GM23338 (cell line): ENCODE measurements around the gene SPRY1. TPM values are rescaled to one million over a fixed set of nuclear protein-coding genes. Genes with fewer than 3 reads are reported as not detected.

Source experiments
- ATAC-seq: fragments of 200-7000 bp; cut with Tn5 transposase; 3 replicates; pipeline ENCODE4 v1.9.1; 2020
- DNase-seq: peaks from one replicate; pipeline ENCODE4 v3.0.0-alpha.2; 2015; ENCODE audit warnings: low spot score
- H2AFZ ChIP-seq: fragments of 200-600 bp; sonication (generic); 2 replicates; pipeline ENCODE4 v1.8.0; 2016; ENCODE audit warnings: antibody characterized with exemption, mild to moderate bottlenecking, moderate library complexity
- H3F3A ChIP-seq: fragments of 200-600 bp; sonication (generic); replicated peaks from 2 replicates; pipeline ENCODE4 v1.8.0; 2017; ENCODE audit warnings: antibody characterized with exemption, mixed run types, low read depth
- H3K27ac ChIP-seq: fragments of 200-600 bp; sonication (generic); 2 replicates; pipeline ENCODE4 v1.6.1; 2016; ENCODE audit warnings: low read depth
- H3K27me3 ChIP-seq: fragments of 200-600 bp; sonication (generic); 2 replicates; pipeline ENCODE4 v1.8.0; 2016; ENCODE audit warnings: mild to moderate bottlenecking, mixed run types, moderate library complexity; ENCODE audit not compliant: insufficient read depth
- H3K36me3 ChIP-seq: fragments of 200-600 bp; sonication (generic); 2 replicates; pipeline ENCODE4 v1.8.0; 2016; ENCODE audit warnings: mild to moderate bottlenecking; ENCODE audit not compliant: insufficient read depth
- H3K4me1 ChIP-seq: fragments of 200-600 bp; sonication (generic); 2 replicates; pipeline ENCODE4 v1.8.0; 2016; ENCODE audit warnings: mild to moderate bottlenecking, moderate library complexity; ENCODE audit not compliant: insufficient read depth
- H3K4me2 ChIP-seq: fragments of 200-600 bp; sonication (generic); 2 replicates; pipeline ENCODE4 v1.7.1; 2017; ENCODE audit warnings: mixed run types
- H3K4me3 ChIP-seq: fragments of 200-600 bp; sonication (generic); 2 replicates; pipeline ENCODE4 v1.6.1; 2016; ENCODE audit warnings: mixed run types
- H3K79me2 ChIP-seq: fragments of 200-600 bp; sonication (generic); replicated peaks from 2 replicates; pipeline ENCODE4 v1.8.0; 2017; ENCODE audit warnings: mild to moderate bottlenecking; ENCODE audit not compliant: insufficient read depth
- H3K9me2 ChIP-seq: fragments of 200-600 bp; sonication (generic); 2 replicates; pipeline ENCODE4 v1.8.0; 2017; ENCODE audit not compliant: insufficient read depth
- H4K20me1 ChIP-seq: fragments of 200-600 bp; sonication (generic); replicated peaks from 2 replicates; pipeline ENCODE4 v1.8.0; 2017; ENCODE audit warnings: mild to moderate bottlenecking; ENCODE audit not compliant: insufficient read depth
- H3K27ac Mint-ChIP-seq: 2 replicates; pipeline ENCODE4 v1.8.0; 2020; ENCODE audit warnings: inconsistent platforms, mild to moderate bottlenecking, moderate library complexity, mixed read lengths
- H3K27me3 Mint-ChIP-seq: 3 replicates; pipeline ENCODE4 v1.8.0; 2022; ENCODE audit warnings: low read depth, mild to moderate bottlenecking, moderate library complexity, mixed read lengths, inconsistent platforms; ENCODE audit not compliant: insufficient read depth, poor library complexity
- H3K36me3 Mint-ChIP-seq: 3 replicates; pipeline ENCODE4 v1.8.0; 2021; ENCODE audit warnings: low read depth, mild to moderate bottlenecking, inconsistent platforms, moderate library complexity, mixed read lengths
- H3K4me1 Mint-ChIP-seq: 3 replicates; pipeline ENCODE4 v1.8.0; 2020; ENCODE audit warnings: mild to moderate bottlenecking, inconsistent platforms, mixed read lengths
- H3K4me3 Mint-ChIP-seq: 3 replicates; pipeline ENCODE4 v1.8.0; 2021; ENCODE audit warnings: moderate library complexity, mild to moderate bottlenecking, inconsistent platforms, mixed read lengths
- H3K9me3 Mint-ChIP-seq: 3 replicates; pipeline ENCODE4 v1.8.0; 2020; ENCODE audit warnings: moderate library complexity, mild to moderate bottlenecking, inconsistent platforms, mixed read lengths
- CREB1 ChIP-seq: fragments of 250-450 bp; sonication (Bioruptor Pico); IDR thresholded peaks from 2 replicates; pipeline ENCODE4 v1.5.0; 2020; ENCODE audit warnings: low read depth, mild to moderate bottlenecking, moderate library complexity
- CTCF ChIP-seq, 2 experiments: fragments of 200-600 bp in 1 of 2; sonication (generic) in 1 of 2; conservative IDR thresholded peaks; 2 replicates each; pipeline versions ENCODE4 v1.5.1 to v1.6.1; 2016 to 2017; ENCODE audit warnings: antibody characterized with exemption in 2 of 2, low read depth in 2 of 2, mild to moderate bottlenecking in 2 of 2, moderate library complexity in 1 of 2
- ETS1 ChIP-seq: IDR thresholded peaks from 2 replicates; pipeline ENCODE4 v1.6.1; 2016; ENCODE audit warnings: antibody characterized with exemption
- EZH2 ChIP-seq: fragments of 200-600 bp; sonication (generic); IDR thresholded peaks from one replicate; pipeline ENCODE4 v1.8.0; 2017; ENCODE audit warnings: antibody characterized with exemption, mild to moderate bottlenecking, low read depth; ENCODE audit not compliant: unreplicated experiment
- EZH2phosphoT487 ChIP-seq: fragments of 200-600 bp; sonication (generic); IDR thresholded peaks from one replicate; pipeline ENCODE4 v1.8.1; 2018; ENCODE audit warnings: antibody characterized with exemption; ENCODE audit not compliant: unreplicated experiment
- JUNB ChIP-seq: IDR thresholded peaks from one replicate; pipeline ENCODE4 v1.6.1; 2016; ENCODE audit warnings: antibody characterized with exemption; ENCODE audit not compliant: unreplicated experiment
- NANOG ChIP-seq: IDR thresholded peaks from 2 replicates; pipeline ENCODE4 v1.6.1; 2016; ENCODE audit warnings: antibody characterized with exemption, borderline replicate concordance
- POLR2AphosphoS5 ChIP-seq: IDR thresholded peaks from 2 replicates; pipeline ENCODE4 v1.6.1; 2016; ENCODE audit warnings: antibody characterized with exemption, low read depth
- REST ChIP-seq: IDR thresholded peaks from one replicate; pipeline ENCODE4 v1.6.1; 2018; ENCODE audit warnings: antibody characterized with exemption; ENCODE audit not compliant: unreplicated experiment
- STAT1 ChIP-seq: IDR thresholded peaks from one replicate; pipeline ENCODE4 v1.6.1; 2016; ENCODE audit warnings: antibody characterized with exemption; ENCODE audit not compliant: unreplicated experiment
- ZNF114 ChIP-seq: fragments of 250-450 bp; sonication (Bioruptor Pico); IDR thresholded peaks from 2 replicates; pipeline ENCODE4 v1.5.0; 2020; ENCODE audit warnings: mild to moderate bottlenecking, moderate library complexity
- ZNF331 ChIP-seq: fragments of 250-450 bp; sonication (Bioruptor Pico); IDR thresholded peaks from 2 replicates; pipeline ENCODE4 v1.5.0; 2020; ENCODE audit warnings: low read depth, mild to moderate bottlenecking, moderate library complexity
- ZNF462 ChIP-seq: fragments of 250-450 bp; sonication (Bioruptor Pico); IDR thresholded peaks from 2 replicates; pipeline ENCODE4 v1.5.0; 2020; ENCODE audit warnings: mild to moderate bottlenecking, moderate library complexity
- polyA plus RNA-seq: library from polyadenylated mRNA; unstranded; fragments of >200 nt; fragmentation: Nextera tagmentation; extraction: Ambion mirVana; gene quantifications from 2 replicates; pipeline ENCODE4 v1.2.1, GENCODE V29; 2016
- total RNA-seq: library from RNA; depleted of rRNA; stranded (reverse); fragments of >200 nt; shearing (Covaris generic); gene quantifications from 2 replicates; pipeline ENCODE4 v1.2.3, GENCODE V29; 2014

Gene SPRY1
- total and polyA plus RNA-seq, 2 experiments from 2014 or later = 62.8 to 103 TPM

GRCh38 chr4:123411514-123411913, 14.9 kb downstream of the SPRY1 start:
- no peaks in the 10 kb centered on the region for H4K20me1 ChIP-seq
- H3K27me3 ChIP-seq = no peaks in the 10 kb centered on the region
- TF ChIP-seq EZH2 (no peak), REST (no peak), STAT1 (no peak), JUNB (no peak), POLR2AphosphoS5 (no peak), CREB1 (CRISPR knock-in tag) (no peak), ZNF114 (CRISPR knock-in tag) (no peak), EZH2phosphoT487 (no peak), NANOG (no peak), ZNF462 (no peak), ZNF331 (CRISPR knock-in tag) (no peak), ETS1 (no peak), CTCF (conservative IDR thresholded peaks at IDR 0.05; ENCODE audit: low read depth in 2 of 2) (no peak)
- no peak overlapping the region for H3K4me3 Mint-ChIP-seq
- no peak for ATAC-seq
- no peaks in the 10 kb centered on the region for H3K9me3 Mint-ChIP-seq
- H3K4me2 ChIP-seq = no peak overlapping the region
- no peaks in the 10 kb centered on the region for H3F3A ChIP-seq
- no peaks in the 10 kb centered on the region for H3K36me3 Mint-ChIP-seq
- no peaks in the 10 kb centered on the region for H3K36me3 ChIP-seq
- H3K4me1 ChIP-seq = peaks cover 39% of the 10 kb centered on the region
- peaks cover 32% of the 10 kb centered on the region for H3K4me1 Mint-ChIP-seq
- H3K4me3 ChIP-seq = no peak overlapping the region
- H2AFZ ChIP-seq = no peak overlapping the region
- peaks cover 6% of the 10 kb centered on the region; the same call in 1 of the 2 replicates for H3K79me2 ChIP-seq
- no peaks in the 10 kb centered on the region for H3K9me2 ChIP-seq
- no peak for DNase-seq
- H3K27me3 Mint-ChIP-seq = peaks cover 3% of the 10 kb centered on the region
- no peak overlapping the region for H3K27ac ChIP-seq
- no peak overlapping the region for H3K27ac Mint-ChIP-seq
